Skeletal muscle cell (primary cell): ENCODE results near the gene ZNF296.

Experiments used
- DNase-seq: peaks from one replicate; pipeline ENCODE4 v3.0.0-alpha.2; 2010; ENCODE audit warnings: low read depth
- H3K4me3 ChIP-seq: 2 replicates; pipeline ENCODE4 v1.5.1; 2011; ENCODE audit warnings: low read depth, mild to moderate bottlenecking, control low read depth, low read length, moderate library complexity

The ZNF296 gene

GRCh38 chr19:45091031-45091923 lies 15.0 kb upstream of the ZNF296 start:
- DNase-seq, result peak; percentile 96
- peak overlapping the region; percentile 94 for H3K4me3 ChIP-seq

GRCh38 chr19:45090606-45091005 lies 14.3 kb upstream of the ZNF296 start:
- peak overlapping the region; percentile 94 for H3K4me3 ChIP-seq
- DNase-seq, result no peak

GRCh38 chr19:45090034-45090433 lies 13.8 kb upstream of the ZNF296 start:
- DNase-seq, result no peak
- H3K4me3 ChIP-seq, result no peak overlapping the region

GRCh38 chr19:45087531-45087930 lies 11.3 kb upstream of the ZNF296 start:
- DNase-seq, result no peak
- no peak overlapping the region for H3K4me3 ChIP-seq

- H3K4me3 ChIP-seq, result no peak overlapping the region
- no peak for DNase-seq
Measured at GRCh38 chr19:45086480-45086879, 10.2 kb upstream of the ZNF296 start.

- no peak for DNase-seq
- no peak overlapping the region for H3K4me3 ChIP-seq
Measured at GRCh38 chr19:45082170-45082569, 5.9 kb upstream of the ZNF296 start.

GRCh38 chr19:45079911-45080370 lies 3.7 kb upstream of the ZNF296 start:
- no peak for DNase-seq
- peak overlapping the region; percentile 99 for H3K4me3 ChIP-seq

- H3K4me3 ChIP-seq, result peak within 1 kb of the TSS; percentile 99
- no peak for DNase-seq
Measured at GRCh38 chr19:45079063-45079910, 3.0 kb upstream of the ZNF296 start, which contains the start of gene GEMIN7. Gene GEMIN7, plus strand, starts transcription at chr19:45079260. Its CDS starts 10,855 bp downstream, at chr19:45090115.

GRCh38 chr19:45078390-45079062 lies 2.2 kb upstream of the ZNF296 start:
- peak overlapping the region; percentile 99 for H3K4me3 ChIP-seq

GRCh38 chr19:45076851-45077730 lies 813 bp upstream of the ZNF296 start:
- no peak for DNase-seq
- H3K4me3 ChIP-seq, result peak overlapping the region; percentile 47

More at GRCh38 chr19:45078390-45079062, 2.2 kb upstream of the ZNF296 start:
- DNase-seq, result no peak

GRCh38 chr19:45075301-45076028 lies 813 bp downstream of the ZNF296 start:
- DNase-seq, result no peak
- peak overlapping the region; percentile 47 for H3K4me3 ChIP-seq

GRCh38 chr19:45074744-45075300 lies 1.5 kb downstream of the ZNF296 start:
- no peak for DNase-seq
- H3K4me3 ChIP-seq, result peak overlapping the region; percentile 14

- H3K4me3 ChIP-seq, result no peak overlapping the region
- DNase-seq, result no peak
Measured at GRCh38 chr19:45071969-45072790, 4.1 kb downstream of the ZNF296 start.

- DNase-seq, result no peak
- H3K4me3 ChIP-seq, result no peak overlapping the region
Measured at GRCh38 chr19:45071545-45071938, 4.7 kb downstream of the ZNF296 start.

GRCh38 chr19:45070861-45071544 lies 5.3 kb downstream of the ZNF296 start:
- no peak for DNase-seq

GRCh38 chr19:45070214-45070613 lies 6.1 kb downstream of the ZNF296 start:
- no peak overlapping the region for H3K4me3 ChIP-seq
- DNase-seq, result no peak

More at GRCh38 chr19:45070861-45071544, 5.3 kb downstream of the ZNF296 start:
- no peak overlapping the region for H3K4me3 ChIP-seq
